ENCODE results near the gene HYLS1. TPM values are rescaled to one million over a fixed set of nuclear protein-coding genes. Genes with fewer than 3 reads are reported as not detected.

The HYLS1 gene, protein sequence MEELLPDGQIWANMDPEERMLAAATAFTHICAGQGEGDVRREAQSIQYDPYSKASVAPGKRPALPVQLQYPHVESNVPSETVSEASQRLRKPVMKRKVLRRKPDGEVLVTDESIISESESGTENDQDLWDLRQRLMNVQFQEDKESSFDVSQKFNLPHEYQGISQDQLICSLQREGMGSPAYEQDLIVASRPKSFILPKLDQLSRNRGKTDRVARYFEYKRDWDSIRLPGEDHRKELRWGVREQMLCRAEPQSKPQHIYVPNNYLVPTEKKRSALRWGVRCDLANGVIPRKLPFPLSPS
- 7.5 and 9.7 TPM in 2 replicates for total RNA-seq

GRCh38 chr11:125887373-125888324 is at the start of gene HYLS1:
Gene HYLS1 (plus strand): TSS chr11:125887668. CDS start chr11:125899369, 11,701 bp downstream.

GRCh38 chr11:125902927-125903710 is 15.7 kb downstream of the HYLS1 start, which contains the start of gene PUS3:
Gene PUS3 (minus strand): TSS chr11:125903206. CDS start chr11:125896284, 6,922 bp downstream.

GRCh38 chr11:125903711-125904659 is 16.5 kb downstream of the HYLS1 start, which contains the start of gene DDX25:
Gene DDX25 (plus strand): TSS chr11:125904508. CDS start chr11:125904518, 10 bp downstream.

GRCh38 chr11:125945797-125946520 is 58.5 kb downstream of the HYLS1 start, which contains the start of gene VSIG10L2:
Gene VSIG10L2 (plus strand): TSS chr11:125946044. CDS start chr11:125946056, 12 bp downstream.

Other genes starting within 250 kb of the HYLS1 start
- gene ACRV1, start 206.8 kb upstream of the HYLS1 start, total RNA-seq: not detected in 2 replicates
- gene PATE1, start 141.4 kb upstream of the HYLS1 start, total RNA-seq: not detected in 2 replicates
- gene PATE2, start 108.8 kb upstream of the HYLS1 start, total RNA-seq: 0.19 and 0.65 TPM in 2 replicates
- not detected in 2 replicates for gene PATE3, start 99.5 kb upstream of the HYLS1 start, total RNA-seq
- not detected in 2 replicates for gene PATE4, start 54.4 kb upstream of the HYLS1 start, total RNA-seq
- gene PUS3, start 15.5 kb downstream of the HYLS1 start, total RNA-seq: 12.0 and 14.7 TPM in 2 replicates
- gene DDX25, start 16.8 kb downstream of the HYLS1 start, total RNA-seq: not detected in 2 replicates
- gene VSIG10L2, start 58.4 kb downstream of the HYLS1 start, total RNA-seq: not detected in 2 replicates
- gene CDON, start 175.2 kb downstream of the HYLS1 start, total RNA-seq: 3.3 and 4.7 TPM in 2 replicates

Data from vein endothelial cell (primary cell).